HG03108 (cell line): ENCODE results near the gene MAMDC4.
"Not testable (repeated sequence)": the region's sequence is repeated elsewhere in the genome, so short reads cannot be mapped to it uniquely, and the experiment has no call there.

Source experiments
- ATAC-seq: cut with Tn5 transposase; IDR thresholded peaks from one replicate; pipeline ENCODE4 v1.9.1; 2021; ENCODE audit warnings: moderate library complexity; ENCODE audit not compliant: unreplicated experiment

MAMDC4 gene

GRCh38 chr9:136824496-136825225 lies 27.5 kb upstream of the MAMDC4 start:
- no peak for ATAC-seq

DNA sequence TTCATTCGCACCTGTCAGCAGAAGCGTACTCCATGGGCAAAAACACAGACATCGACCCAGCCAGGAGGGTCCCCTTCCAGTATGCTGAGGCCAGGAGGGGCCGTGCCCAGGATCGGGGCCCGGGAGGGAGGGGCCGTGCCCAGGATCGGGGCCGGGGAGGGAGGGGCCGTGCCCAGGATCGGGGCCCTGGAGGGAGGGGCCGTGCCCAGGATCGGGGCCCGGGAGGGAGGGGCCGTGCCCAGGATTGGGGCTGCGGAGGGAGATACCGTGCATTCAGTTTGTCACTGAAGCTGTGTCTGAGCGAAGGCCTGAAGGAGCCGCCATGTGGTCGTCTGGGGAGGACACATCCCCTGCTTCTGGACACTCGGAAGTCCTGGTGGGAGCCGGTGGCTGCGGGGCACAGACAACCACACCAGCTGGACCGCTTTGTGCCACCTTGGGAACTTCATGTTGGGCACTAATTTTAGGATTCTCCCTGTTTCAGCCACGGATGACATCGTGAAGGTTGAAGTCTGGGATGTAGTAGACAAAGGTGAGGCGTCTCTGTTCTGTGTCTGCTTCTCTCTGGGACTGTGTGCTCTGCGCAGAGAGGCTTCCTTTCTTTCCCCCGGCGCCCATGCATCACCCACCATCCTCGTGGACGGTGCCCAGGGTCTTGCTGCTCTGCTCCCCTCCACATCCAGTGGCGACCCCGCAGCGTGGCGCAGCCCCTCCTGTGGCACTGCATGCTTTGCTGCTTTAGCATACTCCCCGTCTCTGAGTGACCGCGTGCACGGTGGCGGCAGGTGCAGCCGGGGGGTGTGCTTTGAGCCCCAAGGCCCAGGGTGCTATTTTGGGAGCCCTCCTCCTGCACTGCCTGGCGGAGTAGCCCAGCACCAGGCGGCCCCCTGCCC lies 26.6 kb upstream of the MAMDC4 start:
- no peak for ATAC-seq

- ATAC-seq, result no peak
These were observed 26.0 kb upstream of the MAMDC4 start for GRCh38 chr9:136826188-136826541.

DNA sequence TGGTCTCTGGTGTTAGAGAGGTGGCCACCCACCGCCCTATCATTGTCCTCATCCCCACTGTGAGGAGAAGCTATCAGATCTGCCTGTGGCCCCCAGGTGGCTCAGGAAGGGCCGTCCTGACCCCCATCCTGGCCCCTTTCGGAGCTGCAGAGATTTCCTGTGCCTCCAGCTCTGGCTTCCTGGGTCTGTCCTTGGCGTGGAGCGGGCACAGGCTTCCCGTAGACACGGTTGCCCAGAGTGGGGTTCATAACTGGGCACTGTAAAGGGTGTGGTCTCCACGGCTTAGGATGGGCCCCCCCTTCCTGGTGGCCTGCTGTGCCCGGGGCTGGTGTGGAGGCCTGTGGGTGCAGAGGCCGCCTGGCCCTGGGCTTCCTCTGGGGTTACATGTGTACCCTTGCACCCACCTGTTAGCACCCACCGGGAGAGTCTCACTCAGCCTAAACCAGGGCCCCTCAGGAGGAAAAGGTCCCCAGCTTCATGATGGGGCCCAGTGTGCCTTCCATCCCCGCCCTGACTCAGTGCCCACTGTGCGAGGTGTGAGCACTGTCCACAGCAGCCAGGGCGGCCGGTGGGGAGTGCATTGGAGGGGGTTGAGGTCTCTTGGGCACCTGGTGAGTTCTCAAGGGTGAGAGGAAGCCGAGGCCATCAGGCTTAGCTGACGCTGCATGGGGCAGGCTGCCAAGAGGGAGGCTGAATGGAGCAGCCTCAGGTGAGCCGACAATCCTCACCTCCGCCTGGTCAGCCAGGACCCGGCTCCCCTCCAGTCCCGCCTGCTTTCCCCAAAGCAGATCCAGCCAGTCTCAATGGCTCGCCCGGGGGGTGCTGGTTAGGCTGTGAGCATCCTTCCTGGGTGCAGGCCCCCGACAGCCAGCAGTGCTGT lies 25.2 kb upstream of the MAMDC4 start:
- ATAC-seq, result no peak

DNA sequence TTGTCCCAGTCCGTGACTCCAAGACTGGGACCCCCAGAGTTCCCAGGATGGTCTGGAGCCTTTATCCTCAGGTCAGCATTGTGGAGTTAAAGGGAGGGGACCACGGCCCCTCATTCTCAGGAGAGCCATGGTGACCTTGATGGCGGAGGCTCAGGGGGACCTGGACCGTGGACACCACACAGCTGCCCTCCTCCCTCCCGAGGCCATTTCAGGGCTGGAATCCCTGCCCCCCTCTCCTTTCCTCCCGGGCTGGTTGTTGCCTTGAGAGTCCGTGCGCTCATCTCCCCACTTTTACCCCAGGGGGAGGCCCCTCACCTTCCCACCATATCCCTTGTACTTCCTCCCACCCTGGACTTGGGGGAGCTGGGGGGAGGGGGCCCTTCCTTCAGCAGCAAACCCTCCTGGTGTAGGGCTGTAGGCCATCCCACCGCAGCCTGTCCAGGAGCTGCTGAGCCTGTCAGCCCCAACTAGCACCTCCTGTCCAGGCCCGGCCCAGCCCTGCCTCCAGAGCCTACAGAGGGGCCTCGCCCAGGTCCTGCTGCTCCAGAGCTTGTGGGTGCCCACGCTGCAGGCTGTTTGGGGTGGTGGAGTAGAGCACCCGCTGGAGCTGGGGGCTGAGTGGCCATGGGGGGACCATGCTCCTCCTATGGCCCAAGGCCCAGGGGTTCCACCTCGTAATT lies 24.2 kb upstream of the MAMDC4 start:
- no peak for ATAC-seq

- ATAC-seq, result no peak
These were observed 23.5 kb upstream of the MAMDC4 start for GRCh38 chr9:136828474-136829140.

- no peak for ATAC-seq
These were observed 22.7 kb upstream of the MAMDC4 start for GRCh38 chr9:136829412-136829811.

DNA sequence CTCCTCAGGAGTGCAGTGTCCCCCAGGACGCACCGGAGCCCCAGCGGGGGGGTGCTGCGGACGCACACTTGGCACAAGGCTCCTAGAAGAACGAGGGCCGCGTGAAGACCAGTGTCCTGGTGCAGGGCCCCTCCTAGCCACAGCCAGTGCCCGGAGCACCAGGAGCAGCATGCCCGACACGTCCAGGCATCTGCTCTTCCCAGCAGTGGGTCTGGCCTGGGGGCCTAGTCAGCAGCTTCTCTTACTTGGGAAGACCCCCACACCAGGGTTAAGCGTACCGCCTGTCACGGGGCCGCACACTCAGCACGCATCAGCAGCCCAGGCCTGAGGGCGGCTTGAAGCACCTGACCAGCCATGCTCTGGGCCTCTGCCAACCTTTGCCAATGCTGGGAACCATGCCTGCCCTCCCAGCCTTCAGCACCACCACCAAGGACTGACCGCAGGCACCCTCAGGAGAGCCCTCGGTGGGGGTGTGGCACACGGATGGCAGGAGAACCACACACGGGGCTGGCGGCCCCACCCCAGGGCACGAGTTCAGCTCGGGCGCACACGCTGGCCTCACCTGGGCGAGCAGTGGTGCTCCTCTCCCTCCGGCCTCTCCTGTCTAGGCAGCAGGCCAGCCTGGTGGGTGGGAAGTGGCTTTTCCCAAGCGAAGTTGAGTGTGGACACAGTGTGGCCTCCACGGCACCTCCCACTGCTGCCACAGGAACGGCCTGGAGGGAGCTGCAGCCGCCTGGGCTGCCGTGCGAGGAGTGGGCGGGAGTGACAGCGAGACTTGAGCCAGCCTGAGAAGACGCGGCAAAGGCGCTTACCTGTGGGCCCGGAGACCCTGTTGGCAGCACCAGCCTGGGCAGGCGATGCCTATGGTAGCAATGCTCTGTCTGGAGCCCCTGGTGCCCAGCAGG lies 21.9 kb upstream of the MAMDC4 start:
- no peak for ATAC-seq

DNA sequence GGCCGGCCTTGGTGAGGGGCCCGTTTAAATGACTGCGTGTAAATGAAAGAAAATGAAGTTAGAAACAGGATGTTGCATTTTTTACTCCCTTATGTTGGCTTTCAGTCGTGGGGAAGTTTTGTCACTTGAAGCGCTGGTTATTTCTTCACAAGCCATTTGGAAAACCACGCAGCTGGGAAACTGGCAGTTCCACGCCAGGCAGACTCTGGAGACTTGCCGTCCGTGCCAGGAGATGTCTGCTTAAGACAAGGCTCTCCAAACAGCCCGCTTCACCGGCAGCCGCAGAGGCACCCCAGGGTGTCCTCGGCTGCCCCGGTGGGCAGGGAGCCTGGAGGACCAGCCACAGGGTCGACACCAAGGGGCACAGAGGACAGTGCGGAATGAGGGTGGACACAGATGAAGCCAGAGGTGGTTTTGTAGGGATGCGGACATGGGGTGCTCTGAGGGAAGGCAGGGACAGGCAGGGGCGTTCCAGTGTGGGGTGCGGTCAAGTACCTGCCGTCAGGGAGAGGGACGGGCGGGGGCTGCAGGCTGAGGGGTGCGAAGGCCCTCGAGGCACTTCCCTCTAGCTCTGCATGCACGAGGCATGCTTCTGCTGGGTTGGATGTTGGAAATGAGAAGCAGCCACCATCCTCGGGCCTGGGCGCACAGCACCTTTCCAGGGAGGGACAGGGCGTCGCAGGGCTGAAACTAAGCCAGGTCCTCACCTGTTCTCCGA lies 21.0 kb upstream of the MAMDC4 start:
- no peak for ATAC-seq

GRCh38 chr9:136831720-136832104 lies 20.4 kb upstream of the MAMDC4 start:
- ATAC-seq, result no peak

- ATAC-seq, result no peak
These were observed 19.6 kb upstream of the MAMDC4 start for GRCh38 chr9:136832581-136832980.

- ATAC-seq, result not testable (repeated sequence)
These were observed 18.6 kb upstream of the MAMDC4 start for GRCh38 chr9:136833381-136834048.

- no peak for ATAC-seq
These were observed 16.8 kb upstream of the MAMDC4 start for GRCh38 chr9:136835162-136835931.

DNA sequence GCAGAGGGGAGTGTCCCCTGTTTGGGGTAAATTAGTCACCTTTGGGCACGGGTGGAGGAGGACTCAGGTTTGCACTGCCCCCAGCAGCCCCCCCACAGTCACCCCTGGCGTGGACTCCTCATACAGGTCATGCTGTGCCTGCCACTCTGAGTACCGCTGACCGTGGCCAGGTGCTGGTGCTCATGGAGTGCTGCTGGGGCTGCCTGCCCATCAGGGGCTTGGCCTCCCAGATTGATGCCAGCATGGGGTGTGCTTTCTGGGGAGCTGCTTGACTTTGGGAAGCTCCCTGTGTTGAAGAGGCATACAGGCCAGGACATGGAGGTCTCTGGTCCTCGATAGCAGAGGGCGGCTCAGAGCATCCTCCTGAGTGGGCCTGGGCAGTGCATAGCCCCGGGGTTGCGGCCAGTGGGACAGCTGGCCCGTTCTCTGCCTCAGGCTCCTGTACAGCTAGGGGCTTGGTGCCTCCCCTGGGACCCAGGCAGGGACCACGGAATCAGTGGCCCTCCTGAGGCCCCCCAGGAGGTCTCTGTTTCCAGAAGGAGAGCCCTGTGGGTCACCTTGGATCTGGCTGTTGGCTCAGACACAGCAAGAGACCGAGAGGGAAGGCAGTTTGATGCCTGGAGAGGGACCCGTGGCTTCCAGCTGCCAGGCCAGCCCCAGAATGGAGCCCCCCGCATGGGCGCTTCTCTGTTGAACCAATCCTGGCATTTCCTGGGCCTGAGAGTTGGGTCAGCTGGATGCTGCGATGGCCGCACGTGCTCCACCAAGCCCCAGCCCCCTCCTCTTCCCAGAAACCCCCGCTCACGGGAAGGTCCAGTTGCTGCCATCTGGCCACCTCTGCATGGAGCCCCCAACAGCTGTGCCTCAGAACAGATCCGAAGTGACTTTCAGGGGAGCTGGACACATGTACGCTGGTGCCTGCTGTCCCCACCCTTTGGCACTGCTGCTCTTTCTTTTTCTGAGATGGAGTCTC lies 15.9 kb upstream of the MAMDC4 start:
- no peak for ATAC-seq

GRCh38 chr9:136837146-136837855 lies 14.8 kb upstream of the MAMDC4 start:
- ATAC-seq, result no peak
